Small intestine (tissue), 7 donors: ENCODE measurements around the gene CFAP300. TPM values are rescaled to one million over a fixed set of nuclear protein-coding genes. Genes with fewer than 3 reads are reported as not detected.
A peak's percentile ranks its signal among the peaks of the same experiment; 100 is the strongest.

Source experiments
- DNase-seq, 2 donors: peaks; one replicate each; pipeline versions ENCODE4 v3.0.0 to v3.0.0-alpha.2; 2013
- FAIRE-seq: peaks from 2 replicates; lab custom pipeline; 2012; peaks lifted over from hg19 to GRCh38; lab: Jason Lieb, UNC
- H3K27ac ChIP-seq, 3 donors: one replicate each; pipeline ENCODE4 v1.5.1; 2013; ENCODE audit warnings: low read length in 2 of 3, mild to moderate bottlenecking in 2 of 3, control low read depth in 1 of 3, inconsistent platforms in 1 of 3, low read depth in 1 of 3, moderate library complexity in 1 of 3
- H3K27me3 ChIP-seq, 3 donors: one replicate each; pipeline ENCODE4 v1.6.1; 2013; ENCODE audit warnings: low read length in 3 of 3, inconsistent platforms in 1 of 3; ENCODE audit not compliant: control insufficient read depth in 3 of 3, insufficient read depth in 3 of 3
- H3K36me3 ChIP-seq, 3 donors: one replicate each; pipeline ENCODE4 v1.6.1; 2013; ENCODE audit warnings: low read length in 3 of 3, inconsistent platforms in 1 of 3, low read depth in 1 of 3, mild to moderate bottlenecking in 1 of 3, moderate library complexity in 1 of 3; ENCODE audit not compliant: control insufficient read depth in 3 of 3, insufficient read depth in 2 of 3
- H3K4me1 ChIP-seq, 3 donors: one replicate each; pipeline ENCODE4 v1.6.1; 2013; ENCODE audit warnings: low read length in 2 of 3, inconsistent platforms in 1 of 3, low read depth in 1 of 3, mild to moderate bottlenecking in 1 of 3, moderate library complexity in 1 of 3; ENCODE audit not compliant: control insufficient read depth in 3 of 3, insufficient read depth in 2 of 3
- H3K4me3 ChIP-seq, 3 donors: one replicate each; pipeline ENCODE4 v1.5.1; 2013; ENCODE audit warnings: low read length in 3 of 3, control low read depth in 1 of 3, inconsistent platforms in 1 of 3, low read depth in 1 of 3, mild to moderate bottlenecking in 1 of 3, moderate library complexity in 1 of 3
- H3K9me3 ChIP-seq, 2 donors: one replicate each; pipeline ENCODE4 v1.6.1; 2013; ENCODE audit warnings: low read depth in 1 of 2, low read length in 1 of 2; ENCODE audit not compliant: control insufficient read depth in 2 of 2, insufficient read depth in 1 of 2
- WGBS, 3 donors: extraction: QIAGEN DNeasy Blood & Tissue Kit; methylation state at CpG; one replicate each; pipeline ENCODE4 v1.1.7; 2013; 5-methylcytosine and 5-hydroxymethylcytosine counted together
- polyA plus RNA-seq, 4 donors: library from polyadenylated mRNA; stranded (reverse) in 3 of 4; unstranded in 1 of 4; fragments of 200-250 nt in 3 of 4; fragments of 120-200 nt in 1 of 4; gene quantifications; one replicate each; pipeline versions ENCODE4 v1.2.1 to v1.2.3, GENCODE V29; 2013
- donor health status: healthy with polysubstance abuse.
- donor health status: control.
- donor health status: control.
- donor health status: Bipolar disorder and iron deficiency.
- donor health status: healthy.

Gene CFAP300
- polyA plus RNA-seq, 4 donors = 0.63 to 2.5 (median 1.3) TPM; not detected in 1

DNA sequence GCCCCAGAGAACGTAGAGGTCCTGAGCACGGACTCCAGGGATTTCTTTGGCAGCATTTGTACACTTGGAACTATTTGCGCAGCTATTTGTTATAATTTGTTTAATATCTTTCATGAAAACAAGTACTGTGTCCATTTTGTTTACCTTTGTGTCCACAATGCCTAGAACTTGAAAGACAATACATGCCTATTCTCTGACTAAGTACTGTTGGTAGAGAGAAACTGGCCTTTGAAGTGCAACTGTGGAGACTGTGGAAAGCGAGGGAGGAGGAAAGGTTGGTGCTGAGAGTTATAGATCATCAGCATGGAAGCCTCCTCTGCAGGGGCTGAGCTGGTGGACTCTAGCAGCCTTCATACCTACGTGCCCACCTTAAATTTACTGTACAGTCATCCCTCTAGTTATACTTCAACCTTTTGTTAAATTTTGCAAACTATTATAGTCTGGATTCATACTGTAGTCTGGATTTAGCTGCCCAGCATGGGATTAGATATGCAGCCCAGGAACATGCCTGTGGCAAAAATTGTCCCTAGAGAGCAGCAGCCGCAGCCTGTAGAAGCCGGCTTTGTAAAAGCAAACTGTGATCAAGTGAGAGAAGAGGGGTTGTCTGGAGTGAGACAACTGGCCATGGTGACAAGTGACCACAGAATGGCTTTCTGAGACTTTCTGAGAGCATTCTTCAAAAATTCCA lies 38.8 kb downstream of the CFAP300 start:
- DNase-seq = no peak
- H3K27me3 ChIP-seq = no peaks in the 10 kb centered on the region
- H3K36me3 ChIP-seq = no peaks in the 10 kb centered on the region
- H3K9me3 ChIP-seq = no peaks in the 10 kb centered on the region
- no peaks in the 10 kb centered on the region for H3K4me1 ChIP-seq
- H3K4me3 ChIP-seq = no peak overlapping the region
- 84 to 90% (median 86%) methylated on average over 7 of the region's 7 CpGs for WGBS, 3 donors
- FAIRE-seq = no peak
- no peak overlapping the region for H3K27ac ChIP-seq

DNA sequence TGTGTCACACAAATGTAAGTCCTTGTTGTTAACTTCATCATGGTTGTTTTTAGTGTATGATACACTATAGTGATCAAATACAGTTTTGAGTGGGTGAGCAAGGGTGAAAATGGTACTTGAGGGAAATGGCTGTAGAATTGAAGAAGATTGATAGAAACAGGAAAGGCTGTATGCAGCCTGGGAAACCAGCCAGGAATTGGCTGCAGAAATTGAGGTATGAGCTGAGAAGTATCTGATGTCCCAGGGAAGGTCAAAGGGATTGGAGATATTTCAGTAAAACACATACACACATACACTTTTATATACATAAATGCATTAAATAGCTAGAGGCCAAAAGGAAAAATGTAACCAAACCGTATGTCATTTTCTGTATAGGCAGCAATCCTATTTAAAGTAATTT lies 49.9 kb downstream of the CFAP300 start:
- DNase-seq (no peak), FAIRE-seq (no peak)
- Histone ChIP-seq H3K27ac (no peak overlapping the region), H3K4me1 (no peaks in the 10 kb centered on the region), H3K36me3 (no peaks in the 10 kb centered on the region), H3K4me3 (no peak overlapping the region), H3K9me3 (no peaks in the 10 kb centered on the region), H3K27me3 (no peaks in the 10 kb centered on the region)
- 70 to 91% (median 87%) methylated on average over 1 of the region's 1 CpG for WGBS, 3 donors

DNA sequence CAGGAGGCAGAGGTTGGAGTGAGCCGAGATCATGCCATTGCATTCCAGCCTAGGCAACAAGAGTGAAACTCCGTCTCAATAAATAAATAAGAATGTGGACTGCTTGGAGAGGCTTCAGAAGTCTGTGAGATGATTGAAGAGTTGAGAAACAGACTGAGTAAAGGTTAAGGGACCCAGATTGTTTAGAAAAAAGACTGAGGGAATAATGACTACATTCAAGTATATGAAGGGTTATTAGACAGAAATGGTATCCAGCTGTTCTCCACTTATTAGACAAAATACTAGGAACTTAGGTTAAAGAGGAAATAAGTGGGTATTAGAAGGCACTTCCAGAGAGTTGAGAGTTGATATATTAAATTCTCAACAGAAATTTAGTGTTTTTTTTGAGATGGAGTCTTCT lies 52.5 kb downstream of the CFAP300 start:
- Histone ChIP-seq H3K4me3 (no peak overlapping the region), H3K27me3 (no peaks in the 10 kb centered on the region), H3K36me3 (no peaks in the 10 kb centered on the region), H3K9me3 (no peaks in the 10 kb centered on the region), H3K27ac (no peak overlapping the region), H3K4me1 (no peaks in the 10 kb centered on the region)
- 82 to 97% (median 93%) methylated on average over 2 of the region's 2 CpGs for WGBS, 3 donors
- FAIRE-seq = no peak
- no peak for DNase-seq

DNA sequence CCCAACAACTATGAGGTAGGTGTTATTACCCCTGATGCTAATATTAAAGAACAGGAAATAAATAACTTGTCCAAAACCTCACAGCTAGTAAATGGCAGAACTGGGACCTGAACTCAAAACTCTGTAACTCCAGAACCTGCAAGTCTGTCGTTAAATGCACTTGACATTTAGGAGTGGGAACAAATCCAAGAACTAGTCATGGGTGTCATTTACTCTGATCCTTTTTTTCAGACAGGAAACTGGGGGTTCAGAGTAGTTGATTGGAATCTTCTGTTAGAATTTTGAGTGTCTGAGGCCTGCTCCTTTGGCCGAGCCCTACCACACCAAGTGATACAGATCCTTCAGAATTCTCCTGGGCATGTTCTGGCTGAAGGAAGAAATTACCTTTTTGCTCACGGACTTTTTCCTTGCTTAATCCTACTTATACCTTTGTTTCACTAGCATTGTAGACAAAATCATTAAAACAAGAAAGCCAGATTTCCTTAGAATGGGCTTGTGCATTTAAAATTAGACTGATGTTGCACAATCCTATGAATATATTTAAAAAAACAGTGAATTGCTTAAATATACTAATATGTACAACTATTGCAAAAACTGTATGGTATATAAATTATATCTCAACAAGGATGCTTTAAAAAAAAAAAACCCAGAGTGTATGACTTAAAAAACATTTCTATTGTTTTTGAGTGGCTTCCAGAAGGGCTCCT lies 61.6 kb downstream of the CFAP300 start:
- Histone ChIP-seq H3K4me1 (peaks cover 0 to under 1% (median 0%) of the 10 kb centered on the region in 3 donors), H3K9me3 (no peaks in the 10 kb centered on the region), H3K27ac (no peak overlapping the region), H3K36me3 (no peaks in the 10 kb centered on the region), H3K27me3 (peaks cover 0 to 1% (median 0%) of the 10 kb centered on the region in 3 donors), H3K4me3 (peak overlapping the region in 1 of 3 donors; percentile 90)
- no peak for DNase-seq
- no peak for FAIRE-seq
- WGBS, 3 donors = 55 to 61% (median 59%) methylated on average over 3 of the region's 3 CpGs

DNA sequence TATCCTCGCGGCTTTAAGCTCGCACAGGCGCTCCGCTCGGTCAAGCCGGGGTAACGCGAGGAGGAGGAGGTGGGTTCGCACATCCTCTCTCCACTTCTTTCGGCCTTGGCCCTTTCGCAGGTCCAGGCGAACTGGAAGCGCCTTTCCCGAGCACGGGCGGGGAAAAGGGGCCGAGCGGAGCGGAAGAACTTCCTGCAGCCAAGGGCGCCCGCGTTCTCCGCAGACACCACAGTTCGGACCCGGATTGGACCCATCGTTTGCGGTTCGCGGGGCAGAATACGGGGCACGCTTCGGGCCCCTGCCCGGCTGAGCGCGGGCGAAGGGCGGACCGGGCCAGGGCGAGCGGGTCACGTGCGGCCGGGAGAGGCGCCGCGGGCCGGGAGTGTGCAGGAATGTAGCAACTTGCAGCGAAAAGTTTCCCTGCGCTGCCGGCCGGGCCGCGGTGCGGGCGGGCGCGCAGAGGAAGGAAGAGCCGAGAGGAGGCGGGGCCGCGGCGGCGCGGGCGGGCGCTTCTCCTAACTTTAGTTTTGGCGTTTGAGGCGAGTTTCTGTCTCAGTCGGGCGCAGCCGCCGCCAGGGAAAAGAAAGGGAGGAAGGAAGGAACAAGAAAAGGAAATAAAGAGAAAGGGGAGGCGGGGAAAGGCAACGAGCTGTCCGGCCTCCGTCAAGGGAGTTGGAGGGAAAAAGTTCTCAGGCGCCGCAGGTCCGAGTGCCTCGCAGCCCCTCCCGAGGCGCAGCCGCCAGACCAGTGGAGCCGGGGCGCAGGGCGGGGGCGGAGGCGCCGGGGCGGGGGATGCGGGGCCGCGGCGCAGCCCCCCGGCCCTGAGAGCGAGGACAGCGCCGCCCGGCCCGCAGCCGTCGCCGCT lies 62.9 kb downstream of the CFAP300 start, which contains the start of gene YAP1:
TSS of gene YAP1 (plus strand) at position 552 of the 865 bp plus-strand sequence. CDS start 402 bp downstream, outside the sequence.
- H3K9me3 ChIP-seq = no peaks in the 10 kb centered on the region
- H3K27ac ChIP-seq = peak within 1 kb of the TSS; percentile 92 to 99 (median 93)
- H3K27me3 ChIP-seq = peaks cover 0 to 1% (median 0%) of the 10 kb centered on the region in 3 donors
- H3K4me1 ChIP-seq = peaks cover 0 to 9% (median 0%) of the 10 kb centered on the region in 3 donors
- FAIRE-seq (no peak), DNase-seq (peak; percentile 87 to 99)
- H3K36me3 ChIP-seq = peaks cover 0 to 3% (median 0%) of the 10 kb centered on the region in 3 donors
- WGBS, 3 donors = 0 to 1% (median 0%) methylated on average over 79 to 104 of the region's 104 CpGs
- peak within 1 kb of the TSS; percentile 90 to 94 (median 90) for H3K4me3 ChIP-seq

DNA sequence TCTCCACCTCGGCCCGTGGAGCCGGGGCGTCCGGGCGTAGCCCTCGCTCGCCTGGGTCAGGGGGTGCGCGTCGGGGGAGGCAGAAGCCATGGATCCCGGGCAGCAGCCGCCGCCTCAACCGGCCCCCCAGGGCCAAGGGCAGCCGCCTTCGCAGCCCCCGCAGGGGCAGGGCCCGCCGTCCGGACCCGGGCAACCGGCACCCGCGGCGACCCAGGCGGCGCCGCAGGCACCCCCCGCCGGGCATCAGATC lies 63.4 kb downstream of the CFAP300 start:
- peaks cover 0 to 1% (median 0%) of the 10 kb centered on the region in 3 donors for H3K27me3 ChIP-seq
- DNase-seq = no peak
- WGBS, 3 donors = 0 to 20% (median 1%) methylated on average over 1 to 31 of the region's 31 CpGs
- H3K4me3 ChIP-seq = peak overlapping the region; percentile 90 to 94 (median 90)
- H3K9me3 ChIP-seq = no peaks in the 10 kb centered on the region
- H3K36me3 ChIP-seq = peaks cover 0 to 3% (median 0%) of the 10 kb centered on the region in 3 donors
- peaks cover 0 to 9% (median 2%) of the 10 kb centered on the region in 3 donors for H3K4me1 ChIP-seq
- no peak for FAIRE-seq
- peak overlapping the region; percentile 92 to 99 (median 93) for H3K27ac ChIP-seq

DNA sequence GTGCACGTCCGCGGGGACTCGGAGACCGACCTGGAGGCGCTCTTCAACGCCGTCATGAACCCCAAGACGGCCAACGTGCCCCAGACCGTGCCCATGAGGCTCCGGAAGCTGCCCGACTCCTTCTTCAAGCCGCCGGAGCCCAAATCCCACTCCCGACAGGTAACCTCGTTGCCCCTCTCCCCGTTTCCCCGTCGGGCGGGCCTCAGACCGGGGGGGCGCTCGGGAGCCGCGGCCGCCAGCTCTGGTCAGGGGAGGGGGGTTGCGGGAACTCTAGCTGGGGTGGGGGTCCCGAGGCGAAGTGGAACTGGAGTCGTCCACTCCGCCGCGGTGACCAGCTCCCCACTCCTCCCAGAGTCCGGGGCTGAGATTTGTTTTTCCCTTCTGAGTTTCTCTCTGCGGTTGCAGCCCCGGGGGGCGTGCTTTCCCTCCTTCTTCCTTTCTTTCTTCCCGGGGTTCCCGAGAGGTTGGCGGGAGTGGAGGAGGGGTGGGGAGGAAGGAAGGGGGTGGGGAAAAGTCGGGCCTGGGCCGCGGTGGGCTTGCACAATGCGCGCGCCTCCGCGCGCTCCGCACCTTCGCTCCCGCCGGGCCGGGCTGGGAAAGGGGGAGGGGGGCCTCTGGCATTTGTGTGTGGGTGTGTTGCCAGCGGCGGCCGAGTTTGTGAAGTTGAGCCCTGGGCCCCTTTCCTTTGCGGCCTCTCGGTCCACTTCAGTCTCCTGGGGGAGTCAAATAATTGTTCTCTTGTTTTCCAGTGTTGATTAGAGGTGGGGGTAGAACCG lies 64.0 kb downstream of the CFAP300 start:
- FAIRE-seq = no peak
- DNase-seq = peak; percentile 62 to 93
- Histone ChIP-seq H3K4me1 (peaks cover 0 to 13% (median 2%) of the 10 kb centered on the region in 3 donors), H3K27me3 (peaks cover 0 to 1% (median 0%) of the 10 kb centered on the region in 3 donors), H3K9me3 (no peaks in the 10 kb centered on the region), H3K36me3 (peaks cover 0 to 3% (median 0%) of the 10 kb centered on the region in 3 donors), H3K4me3 (peak overlapping the region; percentile 90 to 94 (median 90)), H3K27ac (peak overlapping the region; percentile 92 to 99 (median 93))
- 1 to 2% (median 1%) methylated on average over 46 to 61 of the region's 61 CpGs for WGBS, 3 donors
